ENCODE data around the gene CLN3.
"Not testable (repeated sequence)": the region's sequence is repeated elsewhere in the genome, so short reads cannot be mapped to it uniquely, and the experiment has no call there.

Gene CLN3

GRCh38 chr16:28494121-28494851, 2.4 kb upstream of the CLN3 start, which contains the start of gene APOBR:
TSS of gene APOBR (plus strand) at chr16:28494643. CDS start at chr16:28494682, 39 bp downstream.
- peak; percentile 95 for DNase-seq (ENCODE audit: low spot score)

GRCh38 chr16:28492511-28492910, 637 bp upstream of the CLN3 start:
- DNase-seq (ENCODE audit: low spot score) = no peak

GRCh38 chr16:28491230-28491969, 474 bp downstream of the CLN3 start:
- peak; percentile 13 for DNase-seq (ENCODE audit: low spot score)

GRCh38 chr16:28486266-28486665, 5.6 kb downstream of the CLN3 start:
- no peak for DNase-seq (ENCODE audit: low spot score)

GRCh38 chr16:28483361-28483760, 8.5 kb downstream of the CLN3 start:
- not testable (repeated sequence) for DNase-seq (ENCODE audit: low spot score)

- DNase-seq (ENCODE audit: low spot score) = no peak
Observed at GRCh38 chr16:28482026-28482425, 9.8 kb downstream of the CLN3 start.

GRCh38 chr16:28478506-28479180, 13.2 kb downstream of the CLN3 start:
- DNase-seq (ENCODE audit: low spot score) = no peak

GRCh38 chr16:28477311-28477920, 14.5 kb downstream of the CLN3 start:
- no peak for DNase-seq (ENCODE audit: low spot score)

- no peak for DNase-seq (ENCODE audit: low spot score)
Observed at GRCh38 chr16:28475221-28475620, 16.7 kb downstream of the CLN3 start.

GRCh38 chr16:28473714-28474265, 18.1 kb downstream of the CLN3 start:
- DNase-seq (ENCODE audit: low spot score) = no peak

GRCh38 chr16:28447081-28447480, 44.8 kb downstream of the CLN3 start:
- not testable (repeated sequence) for DNase-seq (ENCODE audit: low spot score)

GRCh38 chr16:28446388-28446787, 45.5 kb downstream of the CLN3 start:
- DNase-seq (ENCODE audit: low spot score) = not testable (repeated sequence)

- not testable (repeated sequence) for DNase-seq (ENCODE audit: low spot score)
Observed at GRCh38 chr16:28443943-28444342, 47.9 kb downstream of the CLN3 start.

- not testable (repeated sequence) for DNase-seq (ENCODE audit: low spot score)
Observed at GRCh38 chr16:28438899-28439298, 53.0 kb downstream of the CLN3 start.

GRCh38 chr16:28435340-28435739, 56.5 kb downstream of the CLN3 start:
- not testable (repeated sequence) for DNase-seq (ENCODE audit: low spot score)

Data from CD4-positive, alpha-beta T cell treated with Interleukin-2 at 100 ng/mL for 4 hours (primary cell).